ENCODE results near the gene LCN12.

The LCN12 gene

GRCh38 chr9:136964171-136964689 is 12.2 kb downstream of the LCN12 start:
- no CpG with 5 or more reads among the region's 22 CpGs for WGBS (ENCODE audit: extremely low coverage, insufficient coverage, low lambda C conversion rate)
- Histone ChIP-seq H3K4me1 (ENCODE audit: control insufficient read depth, low read depth, low read length) (peaks cover 2% of the 10 kb centered on the region), H3K56ac (ENCODE audit: low read length) (no peak overlapping the region), H3K4ac (ENCODE audit: low read depth, low read length) (no peak overlapping the region), H3K79me2 (ENCODE audit: control insufficient read depth, insufficient read depth, low read length) (no peaks in the 10 kb centered on the region), H2BK120ac (ENCODE audit: low read depth, low read length) (no peak overlapping the region), H2BK5ac (ENCODE audit: low read length) (no peak overlapping the region), H2AK5ac (ENCODE audit: low read length) (no peak overlapping the region), H4K8ac (ENCODE audit: low read depth, low read length) (no peak overlapping the region), H2BK15ac (replicated peaks; ENCODE audit: low read depth) (no peak overlapping the region), H3K27me3 (ENCODE audit: insufficient read depth, low read length, poor library complexity) (no peaks in the 10 kb centered on the region), H3K23ac (ENCODE audit: low read length) (no peak overlapping the region), H3K36me3 (ENCODE audit: control insufficient read depth, insufficient read depth, low read length) (no peaks in the 10 kb centered on the region), H4K5ac (ENCODE audit: low read length) (no peak overlapping the region), H3K18ac (ENCODE audit: low read length) (no peak overlapping the region), H3K79me1 (ENCODE audit: low read length) (no peaks in the 10 kb centered on the region), H3K4me2 (ENCODE audit: low read length) (no peak overlapping the region), H3K4me3 (ENCODE audit: low read length) (no peak overlapping the region), H3K9ac (ENCODE audit: low read length) (no peak overlapping the region), H3K27ac (ENCODE audit: low read depth, low read length) (no peak overlapping the region)
- DNase-seq = no peak

GRCh38 chr9:136964833-136965422 is 12.9 kb downstream of the LCN12 start:
- H4K5ac ChIP-seq (ENCODE audit: low read length) = no peak overlapping the region
- no peak overlapping the region for H2BK15ac ChIP-seq (replicated peaks; ENCODE audit: low read depth)
- H2BK5ac ChIP-seq (ENCODE audit: low read length) = no peak overlapping the region
- H3K27me3 ChIP-seq (ENCODE audit: insufficient read depth, low read length, poor library complexity) = no peaks in the 10 kb centered on the region
- no peak overlapping the region for H3K56ac ChIP-seq (ENCODE audit: low read length)
- peaks cover 2% of the 10 kb centered on the region for H3K4me1 ChIP-seq (ENCODE audit: control insufficient read depth, low read depth, low read length)
- no peak overlapping the region for H3K23ac ChIP-seq (ENCODE audit: low read length)
- no peak overlapping the region for H3K4me2 ChIP-seq (ENCODE audit: low read length)
- H2AK5ac ChIP-seq (ENCODE audit: low read length) = no peak overlapping the region
- no peak overlapping the region for H3K18ac ChIP-seq (ENCODE audit: low read length)
- H3K79me1 ChIP-seq (ENCODE audit: low read length) = no peaks in the 10 kb centered on the region
- H3K36me3 ChIP-seq (ENCODE audit: control insufficient read depth, insufficient read depth, low read length) = no peaks in the 10 kb centered on the region
- H3K79me2 ChIP-seq (ENCODE audit: control insufficient read depth, insufficient read depth, low read length) = no peaks in the 10 kb centered on the region
- no peak overlapping the region for H3K27ac ChIP-seq (ENCODE audit: low read depth, low read length)
- DNase-seq = no peak
- H3K9ac ChIP-seq (ENCODE audit: low read length) = no peak overlapping the region
- WGBS (ENCODE audit: extremely low coverage, insufficient coverage, low lambda C conversion rate) = no CpG with 5 or more reads among the region's 26 CpGs
- H3K4ac ChIP-seq (ENCODE audit: low read depth, low read length) = no peak overlapping the region
- H4K8ac ChIP-seq (ENCODE audit: low read depth, low read length) = no peak overlapping the region
- no peak overlapping the region for H3K4me3 ChIP-seq (ENCODE audit: low read length)
- no peak overlapping the region for H2BK120ac ChIP-seq (ENCODE audit: low read depth, low read length)

- Histone ChIP-seq H3K4me2 (ENCODE audit: low read length) (no peak overlapping the region), H4K5ac (ENCODE audit: low read length) (no peak overlapping the region), H3K9ac (ENCODE audit: low read length) (no peak overlapping the region), H3K4me3 (ENCODE audit: low read length) (no peak overlapping the region), H2BK5ac (ENCODE audit: low read length) (no peak overlapping the region), H3K36me3 (ENCODE audit: control insufficient read depth, insufficient read depth, low read length) (no peaks in the 10 kb centered on the region), H3K27ac (ENCODE audit: low read depth, low read length) (no peak overlapping the region), H3K79me2 (ENCODE audit: control insufficient read depth, insufficient read depth, low read length) (no peaks in the 10 kb centered on the region), H3K27me3 (ENCODE audit: insufficient read depth, low read length, poor library complexity) (no peaks in the 10 kb centered on the region), H2AK5ac (ENCODE audit: low read length) (no peak overlapping the region), H2BK120ac (ENCODE audit: low read depth, low read length) (no peak overlapping the region), H2BK15ac (replicated peaks; ENCODE audit: low read depth) (no peak overlapping the region), H3K23ac (ENCODE audit: low read length) (no peak overlapping the region), H3K79me1 (ENCODE audit: low read length) (no peaks in the 10 kb centered on the region), H3K4ac (ENCODE audit: low read depth, low read length) (no peak overlapping the region), H4K8ac (ENCODE audit: low read depth, low read length) (no peak overlapping the region), H3K18ac (ENCODE audit: low read length) (no peak overlapping the region), H3K56ac (ENCODE audit: low read length) (peak overlapping the region; percentile 30), H3K4me1 (ENCODE audit: control insufficient read depth, low read depth, low read length) (peaks cover 2% of the 10 kb centered on the region)
- WGBS (ENCODE audit: extremely low coverage, insufficient coverage, low lambda C conversion rate) = no CpG with 5 or more reads among the region's 23 CpGs
- peak; percentile 34 for DNase-seq
Measured at GRCh38 chr9:136965771-136966484, 13.9 kb downstream of the LCN12 start.

- Histone ChIP-seq H2BK120ac (ENCODE audit: low read depth, low read length) (no peak overlapping the region), H3K4ac (ENCODE audit: low read depth, low read length) (no peak overlapping the region), H3K79me2 (ENCODE audit: control insufficient read depth, insufficient read depth, low read length) (no peaks in the 10 kb centered on the region), H2BK15ac (replicated peaks; ENCODE audit: low read depth) (no peak overlapping the region), H4K5ac (ENCODE audit: low read length) (no peak overlapping the region), H3K36me3 (ENCODE audit: control insufficient read depth, insufficient read depth, low read length) (no peaks in the 10 kb centered on the region), H3K23ac (ENCODE audit: low read length) (no peak overlapping the region), H4K8ac (ENCODE audit: low read depth, low read length) (no peak overlapping the region), H3K56ac (ENCODE audit: low read length) (no peak overlapping the region), H3K18ac (ENCODE audit: low read length) (no peak overlapping the region), H3K4me3 (ENCODE audit: low read length) (no peak overlapping the region), H3K27me3 (ENCODE audit: insufficient read depth, low read length, poor library complexity) (no peaks in the 10 kb centered on the region), H3K79me1 (ENCODE audit: low read length) (no peaks in the 10 kb centered on the region), H3K4me2 (ENCODE audit: low read length) (no peak overlapping the region), H2BK5ac (ENCODE audit: low read length) (no peak overlapping the region), H2AK5ac (ENCODE audit: low read length) (no peak overlapping the region), H3K27ac (ENCODE audit: low read depth, low read length) (no peak overlapping the region), H3K4me1 (ENCODE audit: control insufficient read depth, low read depth, low read length) (peaks cover 2% of the 10 kb centered on the region), H3K9ac (ENCODE audit: low read length) (no peak overlapping the region)
- WGBS (ENCODE audit: extremely low coverage, insufficient coverage, low lambda C conversion rate) = no CpG with 5 or more reads among the region's 17 CpGs
- DNase-seq = no peak
Measured at GRCh38 chr9:136968333-136969127, 16.5 kb downstream of the LCN12 start.

GRCh38 chr9:136969150-136969549 is 17.1 kb downstream of the LCN12 start:
- no peaks in the 10 kb centered on the region for H3K36me3 ChIP-seq (ENCODE audit: control insufficient read depth, insufficient read depth, low read length)
- no peak overlapping the region for H3K56ac ChIP-seq (ENCODE audit: low read length)
- H3K4ac ChIP-seq (ENCODE audit: low read depth, low read length) = no peak overlapping the region
- H3K4me2 ChIP-seq (ENCODE audit: low read length) = no peak overlapping the region
- no peak overlapping the region for H2BK5ac ChIP-seq (ENCODE audit: low read length)
- H4K5ac ChIP-seq (ENCODE audit: low read length) = no peak overlapping the region
- no peak overlapping the region for H2BK120ac ChIP-seq (ENCODE audit: low read depth, low read length)
- H3K23ac ChIP-seq (ENCODE audit: low read length) = no peak overlapping the region
- H2AK5ac ChIP-seq (ENCODE audit: low read length) = no peak overlapping the region
- no peak overlapping the region for H3K4me3 ChIP-seq (ENCODE audit: low read length)
- no peaks in the 10 kb centered on the region for H3K79me1 ChIP-seq (ENCODE audit: low read length)
- H3K27ac ChIP-seq (ENCODE audit: low read depth, low read length) = no peak overlapping the region
- no peak for DNase-seq
- peaks cover 2% of the 10 kb centered on the region for H3K4me1 ChIP-seq (ENCODE audit: control insufficient read depth, low read depth, low read length)
- WGBS (ENCODE audit: extremely low coverage, insufficient coverage, low lambda C conversion rate) = no CpG with 5 or more reads among the region's 17 CpGs
- H3K79me2 ChIP-seq (ENCODE audit: control insufficient read depth, insufficient read depth, low read length) = no peaks in the 10 kb centered on the region
- no peak overlapping the region for H3K18ac ChIP-seq (ENCODE audit: low read length)
- H3K27me3 ChIP-seq (ENCODE audit: insufficient read depth, low read length, poor library complexity) = no peaks in the 10 kb centered on the region
- no peak overlapping the region for H4K8ac ChIP-seq (ENCODE audit: low read depth, low read length)
- no peak overlapping the region for H3K9ac ChIP-seq (ENCODE audit: low read length)
- no peak overlapping the region for H2BK15ac ChIP-seq (replicated peaks; ENCODE audit: low read depth)

All from mesendoderm (in vitro differentiated cells).